GM23338 (cell line): ENCODE measurements around the gene GPN2. TPM values are rescaled to one million over a fixed set of nuclear protein-coding genes. Genes with fewer than 3 reads are reported as not detected.

Source experiments
- ATAC-seq: fragments of 200-7000 bp; cut with Tn5 transposase; 3 replicates; pipeline ENCODE4 v1.9.1; 2020
- DNase-seq: peaks from one replicate; pipeline ENCODE4 v3.0.0-alpha.2; 2015; ENCODE audit warnings: low spot score
- H2AFZ ChIP-seq: fragments of 200-600 bp; sonication (generic); 2 replicates; pipeline ENCODE4 v1.8.0; 2016; ENCODE audit warnings: antibody characterized with exemption, mild to moderate bottlenecking, moderate library complexity
- H3F3A ChIP-seq: fragments of 200-600 bp; sonication (generic); replicated peaks from 2 replicates; pipeline ENCODE4 v1.8.0; 2017; ENCODE audit warnings: antibody characterized with exemption, mixed run types, low read depth
- H3K27ac ChIP-seq: fragments of 200-600 bp; sonication (generic); 2 replicates; pipeline ENCODE4 v1.6.1; 2016; ENCODE audit warnings: low read depth
- H3K27me3 ChIP-seq: fragments of 200-600 bp; sonication (generic); 2 replicates; pipeline ENCODE4 v1.8.0; 2016; ENCODE audit warnings: mild to moderate bottlenecking, mixed run types, moderate library complexity; ENCODE audit not compliant: insufficient read depth
- H3K36me3 ChIP-seq: fragments of 200-600 bp; sonication (generic); 2 replicates; pipeline ENCODE4 v1.8.0; 2016; ENCODE audit warnings: mild to moderate bottlenecking; ENCODE audit not compliant: insufficient read depth
- H3K4me1 ChIP-seq: fragments of 200-600 bp; sonication (generic); 2 replicates; pipeline ENCODE4 v1.8.0; 2016; ENCODE audit warnings: mild to moderate bottlenecking, moderate library complexity; ENCODE audit not compliant: insufficient read depth
- H3K4me2 ChIP-seq: fragments of 200-600 bp; sonication (generic); 2 replicates; pipeline ENCODE4 v1.7.1; 2017; ENCODE audit warnings: mixed run types
- H3K4me3 ChIP-seq: fragments of 200-600 bp; sonication (generic); 2 replicates; pipeline ENCODE4 v1.6.1; 2016; ENCODE audit warnings: mixed run types
- H3K79me2 ChIP-seq: fragments of 200-600 bp; sonication (generic); replicated peaks from 2 replicates; pipeline ENCODE4 v1.8.0; 2017; ENCODE audit warnings: mild to moderate bottlenecking; ENCODE audit not compliant: insufficient read depth
- H3K9me2 ChIP-seq: fragments of 200-600 bp; sonication (generic); 2 replicates; pipeline ENCODE4 v1.8.0; 2017; ENCODE audit not compliant: insufficient read depth
- H4K20me1 ChIP-seq: fragments of 200-600 bp; sonication (generic); replicated peaks from 2 replicates; pipeline ENCODE4 v1.8.0; 2017; ENCODE audit warnings: mild to moderate bottlenecking; ENCODE audit not compliant: insufficient read depth
- H3K27ac Mint-ChIP-seq: 2 replicates; pipeline ENCODE4 v1.8.0; 2020; ENCODE audit warnings: inconsistent platforms, mild to moderate bottlenecking, moderate library complexity, mixed read lengths
- H3K27me3 Mint-ChIP-seq: 3 replicates; pipeline ENCODE4 v1.8.0; 2022; ENCODE audit warnings: low read depth, mild to moderate bottlenecking, moderate library complexity, mixed read lengths, inconsistent platforms; ENCODE audit not compliant: insufficient read depth, poor library complexity
- H3K36me3 Mint-ChIP-seq: 3 replicates; pipeline ENCODE4 v1.8.0; 2021; ENCODE audit warnings: low read depth, mild to moderate bottlenecking, inconsistent platforms, moderate library complexity, mixed read lengths
- H3K4me1 Mint-ChIP-seq: 3 replicates; pipeline ENCODE4 v1.8.0; 2020; ENCODE audit warnings: mild to moderate bottlenecking, inconsistent platforms, mixed read lengths
- H3K4me3 Mint-ChIP-seq: 3 replicates; pipeline ENCODE4 v1.8.0; 2021; ENCODE audit warnings: moderate library complexity, mild to moderate bottlenecking, inconsistent platforms, mixed read lengths
- H3K9me3 Mint-ChIP-seq: 3 replicates; pipeline ENCODE4 v1.8.0; 2020; ENCODE audit warnings: moderate library complexity, mild to moderate bottlenecking, inconsistent platforms, mixed read lengths
- CREB1 ChIP-seq: fragments of 250-450 bp; sonication (Bioruptor Pico); IDR thresholded peaks from 2 replicates; pipeline ENCODE4 v1.5.0; 2020; ENCODE audit warnings: low read depth, mild to moderate bottlenecking, moderate library complexity
- EZH2 ChIP-seq: fragments of 200-600 bp; sonication (generic); IDR thresholded peaks from one replicate; pipeline ENCODE4 v1.8.0; 2017; ENCODE audit warnings: antibody characterized with exemption, mild to moderate bottlenecking, low read depth; ENCODE audit not compliant: unreplicated experiment
- EZH2phosphoT487 ChIP-seq: fragments of 200-600 bp; sonication (generic); IDR thresholded peaks from one replicate; pipeline ENCODE4 v1.8.1; 2018; ENCODE audit warnings: antibody characterized with exemption; ENCODE audit not compliant: unreplicated experiment
- JUNB ChIP-seq: IDR thresholded peaks from one replicate; pipeline ENCODE4 v1.6.1; 2016; ENCODE audit warnings: antibody characterized with exemption; ENCODE audit not compliant: unreplicated experiment
- NANOG ChIP-seq: IDR thresholded peaks from 2 replicates; pipeline ENCODE4 v1.6.1; 2016; ENCODE audit warnings: antibody characterized with exemption, borderline replicate concordance
- POLR2AphosphoS5 ChIP-seq: IDR thresholded peaks from 2 replicates; pipeline ENCODE4 v1.6.1; 2016; ENCODE audit warnings: antibody characterized with exemption, low read depth
- ZNF114 ChIP-seq: fragments of 250-450 bp; sonication (Bioruptor Pico); IDR thresholded peaks from 2 replicates; pipeline ENCODE4 v1.5.0; 2020; ENCODE audit warnings: mild to moderate bottlenecking, moderate library complexity
- polyA plus RNA-seq: library from polyadenylated mRNA; unstranded; fragments of >200 nt; fragmentation: Nextera tagmentation; extraction: Ambion mirVana; gene quantifications from 2 replicates; pipeline ENCODE4 v1.2.1, GENCODE V29; 2016
- total RNA-seq: library from RNA; depleted of rRNA; stranded (reverse); fragments of >200 nt; shearing (Covaris generic); gene quantifications from 2 replicates; pipeline ENCODE4 v1.2.3, GENCODE V29; 2014
- TF ChIP-seq, protein P1 (sequence below): IDR thresholded peaks from 2 replicates; pipeline ENCODE4 v1.6.1; 2016; ENCODE audit warnings: antibody characterized with exemption
- TF ChIP-seq, protein P2 (sequence below): IDR thresholded peaks from one replicate; pipeline ENCODE4 v1.6.1; 2018; ENCODE audit warnings: antibody characterized with exemption; ENCODE audit not compliant: unreplicated experiment
- TF ChIP-seq, protein P3 (sequence below), 2 experiments: fragments of 200-600 bp in 1 of 2; sonication (generic) in 1 of 2; conservative IDR thresholded peaks; 2 replicates each; pipeline versions ENCODE4 v1.5.1 to v1.6.1; 2016 to 2017; ENCODE audit warnings: antibody characterized with exemption in 2 of 2, low read depth in 2 of 2, mild to moderate bottlenecking in 2 of 2, moderate library complexity in 1 of 2

The GPN2 gene
- total and polyA plus RNA-seq, 2 experiments from 2014 or later = 10.1 to 19.4 TPM

DNA sequence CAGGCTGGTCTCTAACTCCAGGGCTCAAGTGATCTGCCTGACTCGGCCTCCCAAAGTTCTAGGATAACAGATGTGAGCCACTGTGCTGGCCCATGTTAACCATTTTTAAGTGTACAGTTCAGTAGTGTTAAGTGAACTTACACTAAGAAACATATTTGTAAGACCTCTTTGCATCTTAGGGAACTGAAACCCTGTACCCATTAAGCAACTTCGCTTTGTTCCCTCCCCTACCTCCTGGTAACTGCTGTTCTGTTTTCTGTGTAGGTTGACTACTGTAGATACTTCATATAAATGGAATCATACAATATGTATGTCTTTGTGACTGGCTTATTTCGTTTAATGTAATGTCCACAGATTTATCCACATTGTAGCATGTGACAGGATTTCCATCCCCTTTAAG is 42.4 kb upstream of the GPN2 start:
- peaks cover 45% of the 10 kb centered on the region for H3K36me3 ChIP-seq
- H3K36me3 Mint-ChIP-seq = peaks cover 75% of the 10 kb centered on the region
- TF ChIP-seq CREB1 (CRISPR knock-in tag) = no peak
- H3F3A ChIP-seq = peaks cover 10% of the 10 kb centered on the region; the same call in 1 of the 2 replicates
- H3K4me1 Mint-ChIP-seq = 0 out of 3 replicates have a peak, but pooled peaks cover 3% of the 10 kb centered on the region
- no peak overlapping the region for H3K4me2 ChIP-seq
- no peak overlapping the region for H3K27ac ChIP-seq
- H3K9me2 ChIP-seq = no peaks in the 10 kb centered on the region
- no peaks in the 10 kb centered on the region for H3K9me3 Mint-ChIP-seq
- 0 out of 2 replicates have a peak, but pooled peaks cover 4% of the 10 kb centered on the region for H3K4me1 ChIP-seq
- H3K27me3 ChIP-seq = no peaks in the 10 kb centered on the region
- no peak for ATAC-seq
- no peak for DNase-seq
- no peak overlapping the region for H3K27ac Mint-ChIP-seq
- H2AFZ ChIP-seq = no peak overlapping the region
- H3K27me3 Mint-ChIP-seq = no peaks in the 10 kb centered on the region
- no peak overlapping the region for H3K4me3 Mint-ChIP-seq
- H4K20me1 ChIP-seq = peaks cover 42% of the 10 kb centered on the region
- H3K79me2 ChIP-seq = peaks cover 71% of the 10 kb centered on the region
- H3K4me3 ChIP-seq = no peak overlapping the region

DNA sequence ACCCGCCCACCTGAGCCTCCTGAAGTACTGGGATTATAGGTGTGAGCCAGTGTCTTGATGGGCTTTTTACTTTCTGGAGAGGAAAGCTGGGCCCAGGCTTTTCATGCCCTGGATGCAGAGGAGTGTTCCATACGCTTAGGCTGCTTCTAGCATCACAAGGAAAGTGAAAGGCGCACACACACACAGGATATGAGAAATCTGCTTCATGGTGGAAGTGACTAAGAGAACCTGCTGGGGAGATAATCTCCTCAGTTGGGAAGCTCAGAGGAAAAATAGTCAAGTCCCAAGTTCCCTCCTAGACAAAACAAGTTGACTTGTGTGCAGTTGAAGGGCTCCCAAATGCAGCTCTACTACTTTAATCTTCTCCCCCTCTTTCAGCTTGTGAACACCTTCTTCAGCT is 33.6 kb upstream of the GPN2 start:
- Mint-ChIP-seq H3K4me1 (peaks cover 18% of the 10 kb centered on the region), H3K27me3 (peaks cover 13% of the 10 kb centered on the region), H3K36me3 (peaks cover 58% of the 10 kb centered on the region), H3K9me3 (no peaks in the 10 kb centered on the region), H3K4me3 (peak overlapping the region; percentile 93; the same call in 2 of the 3 replicates), H3K27ac (no peak overlapping the region)
- no peak for ATAC-seq
- no peak for DNase-seq
- TF ChIP-seq JUNB (no peak), EZH2phosphoT487 (no peak)
- TF ChIP-seq, protein P1, sequence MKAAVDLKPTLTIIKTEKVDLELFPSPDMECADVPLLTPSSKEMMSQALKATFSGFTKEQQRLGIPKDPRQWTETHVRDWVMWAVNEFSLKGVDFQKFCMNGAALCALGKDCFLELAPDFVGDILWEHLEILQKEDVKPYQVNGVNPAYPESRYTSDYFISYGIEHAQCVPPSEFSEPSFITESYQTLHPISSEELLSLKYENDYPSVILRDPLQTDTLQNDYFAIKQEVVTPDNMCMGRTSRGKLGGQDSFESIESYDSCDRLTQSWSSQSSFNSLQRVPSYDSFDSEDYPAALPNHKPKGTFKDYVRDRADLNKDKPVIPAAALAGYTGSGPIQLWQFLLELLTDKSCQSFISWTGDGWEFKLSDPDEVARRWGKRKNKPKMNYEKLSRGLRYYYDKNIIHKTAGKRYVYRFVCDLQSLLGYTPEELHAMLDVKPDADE = no peak
- Histone ChIP-seq H3K79me2 (peaks cover 67% of the 10 kb centered on the region), H3K4me1 (peaks cover 12% of the 10 kb centered on the region), H3K36me3 (peaks cover 44% of the 10 kb centered on the region), H3F3A (peaks cover 24% of the 10 kb centered on the region; the same call in 1 of the 2 replicates), H4K20me1 (peaks cover 36% of the 10 kb centered on the region), H3K4me3 (no peak overlapping the region), H3K27me3 (no peaks in the 10 kb centered on the region), H3K4me2 (no peak overlapping the region), H3K27ac (no peak overlapping the region), H2AFZ (no peak overlapping the region), H3K9me2 (no peaks in the 10 kb centered on the region)

DNA sequence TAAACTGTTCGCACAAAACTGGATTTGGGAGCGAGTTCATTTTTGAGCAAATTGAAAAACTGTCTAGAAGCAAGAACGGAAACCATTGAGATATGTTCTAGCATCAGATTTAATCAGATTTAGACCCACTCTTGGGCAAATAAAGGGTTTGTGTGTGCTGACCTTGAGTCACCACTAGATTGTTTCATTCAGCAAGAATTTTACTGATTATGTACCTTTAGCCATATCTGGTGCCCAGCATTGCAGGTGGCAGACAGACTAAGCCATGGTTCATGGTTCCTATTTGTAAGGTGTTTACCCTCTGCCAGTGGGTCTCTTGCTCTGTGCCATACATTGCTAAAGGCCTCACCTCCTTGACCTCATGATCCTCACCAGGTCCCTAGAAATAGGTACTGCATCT is 32.8 kb upstream of the GPN2 start:
- Histone ChIP-seq H3K9me2 (no peaks in the 10 kb centered on the region), H3K27ac (no peak overlapping the region)

More for the DNA sequence above, 32.8 kb upstream of the GPN2 start:
- ATAC-seq (no peak), DNase-seq (no peak)
- Mint-ChIP-seq H3K9me3 (no peaks in the 10 kb centered on the region), H3K27ac (peak overlapping the region; percentile 98; the same call in 1 of the 2 replicates), H3K4me1 (peaks cover 18% of the 10 kb centered on the region), H3K4me3 (peak overlapping the region; percentile 93), H3K36me3 (peaks cover 50% of the 10 kb centered on the region), H3K27me3 (peaks cover 14% of the 10 kb centered on the region)
- no peak for TF ChIP-seq JUNB
- TF ChIP-seq, protein P2, sequence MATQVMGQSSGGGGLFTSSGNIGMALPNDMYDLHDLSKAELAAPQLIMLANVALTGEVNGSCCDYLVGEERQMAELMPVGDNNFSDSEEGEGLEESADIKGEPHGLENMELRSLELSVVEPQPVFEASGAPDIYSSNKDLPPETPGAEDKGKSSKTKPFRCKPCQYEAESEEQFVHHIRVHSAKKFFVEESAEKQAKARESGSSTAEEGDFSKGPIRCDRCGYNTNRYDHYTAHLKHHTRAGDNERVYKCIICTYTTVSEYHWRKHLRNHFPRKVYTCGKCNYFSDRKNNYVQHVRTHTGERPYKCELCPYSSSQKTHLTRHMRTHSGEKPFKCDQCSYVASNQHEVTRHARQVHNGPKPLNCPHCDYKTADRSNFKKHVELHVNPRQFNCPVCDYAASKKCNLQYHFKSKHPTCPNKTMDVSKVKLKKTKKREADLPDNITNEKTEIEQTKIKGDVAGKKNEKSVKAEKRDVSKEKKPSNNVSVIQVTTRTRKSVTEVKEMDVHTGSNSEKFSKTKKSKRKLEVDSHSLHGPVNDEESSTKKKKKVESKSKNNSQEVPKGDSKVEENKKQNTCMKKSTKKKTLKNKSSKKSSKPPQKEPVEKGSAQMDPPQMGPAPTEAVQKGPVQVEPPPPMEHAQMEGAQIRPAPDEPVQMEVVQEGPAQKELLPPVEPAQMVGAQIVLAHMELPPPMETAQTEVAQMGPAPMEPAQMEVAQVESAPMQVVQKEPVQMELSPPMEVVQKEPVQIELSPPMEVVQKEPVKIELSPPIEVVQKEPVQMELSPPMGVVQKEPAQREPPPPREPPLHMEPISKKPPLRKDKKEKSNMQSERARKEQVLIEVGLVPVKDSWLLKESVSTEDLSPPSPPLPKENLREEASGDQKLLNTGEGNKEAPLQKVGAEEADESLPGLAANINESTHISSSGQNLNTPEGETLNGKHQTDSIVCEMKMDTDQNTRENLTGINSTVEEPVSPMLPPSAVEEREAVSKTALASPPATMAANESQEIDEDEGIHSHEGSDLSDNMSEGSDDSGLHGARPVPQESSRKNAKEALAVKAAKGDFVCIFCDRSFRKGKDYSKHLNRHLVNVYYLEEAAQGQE = no peak
- TF ChIP-seq CREB1 (CRISPR knock-in tag) = no peak
- no peak for TF ChIP-seq ZNF114 (CRISPR knock-in tag)
- no peak for TF ChIP-seq NANOG
- no peak for TF ChIP-seq EZH2phosphoT487
- no peak for TF ChIP-seq EZH2
- TF ChIP-seq, protein P3, sequence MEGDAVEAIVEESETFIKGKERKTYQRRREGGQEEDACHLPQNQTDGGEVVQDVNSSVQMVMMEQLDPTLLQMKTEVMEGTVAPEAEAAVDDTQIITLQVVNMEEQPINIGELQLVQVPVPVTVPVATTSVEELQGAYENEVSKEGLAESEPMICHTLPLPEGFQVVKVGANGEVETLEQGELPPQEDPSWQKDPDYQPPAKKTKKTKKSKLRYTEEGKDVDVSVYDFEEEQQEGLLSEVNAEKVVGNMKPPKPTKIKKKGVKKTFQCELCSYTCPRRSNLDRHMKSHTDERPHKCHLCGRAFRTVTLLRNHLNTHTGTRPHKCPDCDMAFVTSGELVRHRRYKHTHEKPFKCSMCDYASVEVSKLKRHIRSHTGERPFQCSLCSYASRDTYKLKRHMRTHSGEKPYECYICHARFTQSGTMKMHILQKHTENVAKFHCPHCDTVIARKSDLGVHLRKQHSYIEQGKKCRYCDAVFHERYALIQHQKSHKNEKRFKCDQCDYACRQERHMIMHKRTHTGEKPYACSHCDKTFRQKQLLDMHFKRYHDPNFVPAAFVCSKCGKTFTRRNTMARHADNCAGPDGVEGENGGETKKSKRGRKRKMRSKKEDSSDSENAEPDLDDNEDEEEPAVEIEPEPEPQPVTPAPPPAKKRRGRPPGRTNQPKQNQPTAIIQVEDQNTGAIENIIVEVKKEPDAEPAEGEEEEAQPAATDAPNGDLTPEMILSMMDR (conservative IDR thresholded peaks at IDR 0.05; ENCODE audit: low read depth in 2 of 2) = no peak
- TF ChIP-seq, protein P1 = no peak
- TF ChIP-seq POLR2AphosphoS5 = no peak
- H3K4me1 ChIP-seq = peaks cover 12% of the 10 kb centered on the region
- H3K27me3 ChIP-seq = no peaks in the 10 kb centered on the region
- peak overlapping the region; percentile 97 for H3K4me2 ChIP-seq
- peaks cover 59% of the 10 kb centered on the region for H3K79me2 ChIP-seq
- H3K36me3 ChIP-seq = peaks cover 36% of the 10 kb centered on the region
- H3K4me3 ChIP-seq = peak overlapping the region; percentile 93
- peaks cover 29% of the 10 kb centered on the region; the same call in 1 of the 2 replicates for H4K20me1 ChIP-seq
- peaks cover 21% of the 10 kb centered on the region; the same call in 1 of the 2 replicates for H3F3A ChIP-seq
- no peak overlapping the region for H2AFZ ChIP-seq
